Ascending aorta (tissue), 2 donors: ENCODE data around the gene FASTK. TPM values are rescaled to one million over a fixed set of nuclear protein-coding genes. Genes with fewer than 3 reads are reported as not detected.

ENCODE experiments used
- DNase-seq, 2 donors: peaks; one replicate each; pipeline ENCODE4 v3.0.0-alpha.2; 2019; ENCODE audit warnings: low spot score in 2 of 2
- H3K27ac ChIP-seq, 2 donors: fragments of 200-600 bp; sonication (generic); one replicate each; pipeline ENCODE4 v1.5.1; 2016 to 2017; ENCODE audit warnings: mild to moderate bottlenecking in 1 of 2
- H3K27me3 ChIP-seq: fragments of 200-600 bp; sonication (generic); one replicate; pipeline ENCODE4 v1.5.1; 2017
- H3K36me3 ChIP-seq, 2 donors: fragments of 200-600 bp; sonication (generic); one replicate each; pipeline ENCODE4 v1.5.1; 2016
- H3K4me1 ChIP-seq, 2 donors: fragments of 200-600 bp; sonication (generic); one replicate each; pipeline ENCODE4 v1.5.1; 2016 to 2017; ENCODE audit warnings: mild to moderate bottlenecking in 1 of 2
- H3K4me3 ChIP-seq, 2 donors: fragments of 200-600 bp; sonication (generic); one replicate each; pipeline ENCODE4 v1.5.1; 2016 to 2017; ENCODE audit warnings: mild to moderate bottlenecking in 1 of 2
- H3K9me3 ChIP-seq, 2 donors: fragments of 200-600 bp; sonication (generic); one replicate each; pipeline ENCODE4 v1.5.1; 2016
- CTCF ChIP-seq, 3 experiments: fragments of 200-600 bp in 2 of 3; fragments of 450-650 bp in 1 of 3; sonication (generic) in 2 of 3; IDR thresholded peaks; one replicate each; pipeline ENCODE4 v1.5.1; 2016 to 2019; ENCODE audit warnings: antibody characterized with exemption in 3 of 3, mild to moderate bottlenecking in 1 of 3, moderate library complexity in 1 of 3
- intact Hi-C: fragments of 100-400 bp; cut with DNase I; formaldehyde crosslinking; loops from one replicate; pipeline ENCODE4 v1.15.1; 2023
- total RNA-seq: library from RNA; depleted of rRNA; stranded (reverse); fragments of >200 nt; gene quantifications from one replicate; pipeline ENCODE4 v1.1.0, GENCODE V29; 2016

The FASTK gene
- total RNA-seq, 1 donor from 2014 or later: 121 TPM

DNA sequence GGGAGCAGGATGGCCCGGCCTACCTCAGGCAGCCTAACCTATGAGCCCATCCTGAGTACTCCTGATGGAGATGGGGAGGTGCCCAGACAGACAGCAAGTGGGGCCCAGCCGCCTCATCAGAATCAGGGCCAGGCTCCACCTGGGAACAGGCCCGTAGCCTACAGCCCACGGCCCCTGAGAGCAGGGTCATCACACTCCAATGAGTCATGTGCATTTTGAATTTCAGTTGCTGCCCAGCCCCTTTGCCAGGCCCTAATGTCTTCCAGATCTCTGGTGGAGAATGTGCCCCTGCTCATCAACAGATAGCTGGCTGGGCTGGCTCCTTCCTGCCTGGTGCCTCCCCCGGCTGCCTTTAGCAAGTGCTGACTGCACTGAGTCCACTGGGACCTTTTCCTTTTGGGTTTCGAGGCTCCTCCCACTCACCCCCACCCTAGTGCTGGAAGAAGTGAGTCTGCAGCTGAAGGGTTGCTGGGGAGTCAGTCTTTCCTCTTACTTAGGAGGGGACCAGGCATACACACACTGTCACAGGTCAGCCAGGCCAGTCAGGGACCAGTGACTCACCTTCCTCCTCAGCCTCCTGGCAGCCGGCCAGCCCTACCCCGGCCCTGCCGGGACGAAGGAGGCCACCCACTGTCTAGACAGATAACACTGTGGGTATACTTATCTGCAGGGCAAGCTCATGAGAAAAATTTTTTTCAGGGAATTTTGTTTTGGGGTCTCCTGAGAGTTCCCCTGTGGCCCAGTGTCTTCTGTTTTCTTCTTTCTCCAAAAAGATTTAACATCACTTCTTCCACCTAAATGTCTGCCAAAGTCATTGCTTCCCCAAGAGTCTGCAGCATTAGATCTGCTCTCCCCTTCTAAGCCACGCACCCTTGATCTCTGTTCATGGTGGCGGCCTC, 41.4 kb downstream of the FASTK start:
- intact Hi-C loops: loop anchor here (2.0 kb wide), 1 partner anchor 18 kb away; the partner anchor contains the start of gene CDK5
- peaks cover 27 to 40% of the 10 kb centered on the region in 2 donors for H3K36me3 ChIP-seq
- peak; percentile 73 to 92 for DNase-seq

GRCh38 chr7:151035902-151036301, 44.7 kb downstream of the FASTK start:
- no peak for DNase-seq
- Histone ChIP-seq H3K27ac (no peak overlapping the region), H3K27me3 (no peaks in the 10 kb centered on the region), H3K36me3 (peaks cover 21 to 32% of the 10 kb centered on the region in 2 donors), H3K4me3 (no peak overlapping the region), H3K9me3 (no peaks in the 10 kb centered on the region), H3K4me1 (peaks cover 6 to 9% of the 10 kb centered on the region in 2 donors)
- TF ChIP-seq CTCF (IDR thresholded peaks at IDR 0.05): no peak
- intact Hi-C loops: no loop called here

More for the DNA sequence above, 41.4 kb downstream of the FASTK start:
- Histone ChIP-seq H3K4me1 (peaks cover 6 to 9% of the 10 kb centered on the region in 2 donors), H3K27me3 (no peaks in the 10 kb centered on the region), H3K27ac (peak overlapping the region; percentile 52 to 62), H3K9me3 (no peaks in the 10 kb centered on the region), H3K4me3 (no peak overlapping the region)
- TF ChIP-seq CTCF (IDR thresholded peaks at IDR 0.05): no peak

- Histone ChIP-seq H3K36me3 (peaks cover 21 to 32% of the 10 kb centered on the region in 2 donors), H3K27me3 (no peaks in the 10 kb centered on the region), H3K4me3 (no peak overlapping the region), H3K4me1 (peaks cover 6 to 9% of the 10 kb centered on the region in 2 donors), H3K27ac (no peak overlapping the region), H3K9me3 (no peaks in the 10 kb centered on the region)
- TF ChIP-seq CTCF (IDR thresholded peaks at IDR 0.05): no peak
- no peak for DNase-seq
- intact Hi-C loops: no loop called here
Measured at GRCh38 chr7:151035026-151035717, 45.4 kb downstream of the FASTK start.

GRCh38 chr7:151034312-151035025, 46.1 kb downstream of the FASTK start:
- Histone ChIP-seq H3K27ac (no peak overlapping the region), H3K9me3 (no peaks in the 10 kb centered on the region), H3K36me3 (peaks cover 21 to 32% of the 10 kb centered on the region in 2 donors), H3K4me3 (no peak overlapping the region), H3K4me1 (peaks cover 6 to 11% of the 10 kb centered on the region in 2 donors), H3K27me3 (no peaks in the 10 kb centered on the region)
- no peak for TF ChIP-seq CTCF (IDR thresholded peaks at IDR 0.05)
- no peak for DNase-seq
- intact Hi-C loops: no loop called here

DNA sequence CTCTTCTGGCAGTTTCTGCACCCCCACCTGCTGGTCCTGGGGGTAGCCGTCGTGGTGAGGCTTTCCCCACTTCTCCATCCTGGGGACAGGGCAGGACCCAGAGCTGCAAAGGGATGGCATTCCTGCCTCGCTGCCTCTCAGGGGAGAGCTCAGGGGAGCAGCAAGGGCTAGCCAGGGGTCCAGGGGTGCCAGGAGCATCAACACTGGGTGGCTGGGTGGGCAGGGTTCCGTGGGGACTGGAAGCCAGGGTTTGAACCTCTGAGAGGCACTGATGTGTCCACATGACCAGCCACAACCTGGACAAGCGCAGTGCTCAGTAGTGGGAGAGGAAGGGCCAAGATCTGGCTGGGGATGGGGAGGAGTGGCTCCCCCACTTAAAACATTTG, 46.8 kb downstream of the FASTK start:
- Histone ChIP-seq H3K27me3 (no peaks in the 10 kb centered on the region), H3K27ac (no peak overlapping the region), H3K9me3 (no peaks in the 10 kb centered on the region), H3K36me3 (peaks cover 21 to 32% of the 10 kb centered on the region in 2 donors), H3K4me3 (no peak overlapping the region), H3K4me1 (peaks cover 4 to 13% of the 10 kb centered on the region in 2 donors)
- intact Hi-C loops: no loop called here
- TF ChIP-seq CTCF (IDR thresholded peaks at IDR 0.05): no peak
- no peak for DNase-seq
